ENCODE measurements around the gene LEUTX. TPM values are rescaled to one million over a fixed set of nuclear protein-coding genes. Genes with fewer than 3 reads are reported as not detected.

The LEUTX gene
- total RNA-seq, 1 donor from 2014 or later = not detected

DNA sequence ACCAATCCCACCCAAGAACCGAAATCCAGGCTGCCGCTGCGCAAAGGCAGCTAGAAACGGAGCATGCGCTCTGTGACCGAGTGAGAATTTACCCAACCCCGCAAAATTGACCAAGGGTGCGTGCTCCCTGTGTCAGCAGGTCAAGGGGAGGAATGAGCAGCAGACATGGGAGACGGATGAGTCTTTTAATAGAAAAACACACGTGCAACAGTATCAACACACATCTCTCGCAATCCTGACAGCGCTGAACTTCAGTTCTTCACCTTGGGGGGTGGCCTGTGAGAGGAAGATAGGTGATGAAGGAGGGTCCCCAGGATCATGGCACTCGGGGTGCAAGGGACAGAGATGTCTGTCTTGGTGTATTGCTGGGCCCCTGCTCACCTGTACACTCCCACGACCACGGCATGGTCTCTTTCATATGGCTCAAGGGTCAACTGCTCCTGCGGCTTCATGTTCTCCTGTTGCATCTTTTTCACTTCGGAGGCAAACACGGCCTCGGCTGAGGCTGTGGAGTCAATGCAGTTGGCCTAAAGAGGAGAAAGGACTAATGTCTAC is 55.7 kb downstream of the LEUTX start:
- peaks cover 74% of the 10 kb centered on the region for H3K36me3 ChIP-seq
- DNase-seq (no peak), ATAC-seq (no peak)
- intact Hi-C loops (cut with DNase I) = no loop called here
- peak overlapping the region; percentile 96 for H3K4me3 ChIP-seq
- H3K9me3 ChIP-seq = no peaks in the 10 kb centered on the region
- TF ChIP-seq, protein P1, sequence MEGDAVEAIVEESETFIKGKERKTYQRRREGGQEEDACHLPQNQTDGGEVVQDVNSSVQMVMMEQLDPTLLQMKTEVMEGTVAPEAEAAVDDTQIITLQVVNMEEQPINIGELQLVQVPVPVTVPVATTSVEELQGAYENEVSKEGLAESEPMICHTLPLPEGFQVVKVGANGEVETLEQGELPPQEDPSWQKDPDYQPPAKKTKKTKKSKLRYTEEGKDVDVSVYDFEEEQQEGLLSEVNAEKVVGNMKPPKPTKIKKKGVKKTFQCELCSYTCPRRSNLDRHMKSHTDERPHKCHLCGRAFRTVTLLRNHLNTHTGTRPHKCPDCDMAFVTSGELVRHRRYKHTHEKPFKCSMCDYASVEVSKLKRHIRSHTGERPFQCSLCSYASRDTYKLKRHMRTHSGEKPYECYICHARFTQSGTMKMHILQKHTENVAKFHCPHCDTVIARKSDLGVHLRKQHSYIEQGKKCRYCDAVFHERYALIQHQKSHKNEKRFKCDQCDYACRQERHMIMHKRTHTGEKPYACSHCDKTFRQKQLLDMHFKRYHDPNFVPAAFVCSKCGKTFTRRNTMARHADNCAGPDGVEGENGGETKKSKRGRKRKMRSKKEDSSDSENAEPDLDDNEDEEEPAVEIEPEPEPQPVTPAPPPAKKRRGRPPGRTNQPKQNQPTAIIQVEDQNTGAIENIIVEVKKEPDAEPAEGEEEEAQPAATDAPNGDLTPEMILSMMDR (IDR thresholded peaks at IDR 0.05) = no peak
- no peaks in the 10 kb centered on the region for H3K27me3 ChIP-seq (ENCODE audit: low read depth)
- peaks cover 14% of the 10 kb centered on the region for H3K4me1 ChIP-seq
- H3K27ac ChIP-seq = peak overlapping the region; percentile 86

Small RNAs within 50 kb of the gene (microRNA-seq; reads per million reads assigned to microRNA genes)
- not detected for gene MIR6719 (ENCODE audit: borderline number of aligned reads)

Other genes starting within 250 kb of the LEUTX start
- gene EID2B, start 246.0 kb upstream of the LEUTX start, total RNA-seq = 3.7 TPM
- gene EID2, start 238.7 kb upstream of the LEUTX start, total RNA-seq = 12.8 TPM
- not detected for gene LGALS13, start 176.3 kb upstream of the LEUTX start, total RNA-seq
- gene LGALS16, start 122.9 kb upstream of the LEUTX start, total RNA-seq = not detected
- gene LGALS14, start 74.4 kb upstream of the LEUTX start, total RNA-seq = not detected
- not detected for gene CLC, start 40.8 kb upstream of the LEUTX start, total RNA-seq
- 28.4 TPM for gene DYRK1B, start 55.3 kb downstream of the LEUTX start, total RNA-seq
- gene FBL, start 67.5 kb downstream of the LEUTX start, total RNA-seq = 117 TPM
- gene FCGBP, start 155.8 kb downstream of the LEUTX start, total RNA-seq = 95.3 TPM
- gene PSMC4, start 192.3 kb downstream of the LEUTX start, total RNA-seq = 57.3 TPM
- gene ZNF546, start 218.2 kb downstream of the LEUTX start, total RNA-seq = 7.4 TPM

Measured in lower lobe of right lung (tissue), 2 donors.